Cerebellar cortex (tissue), 1 donor: Measurements from ENCODE around the gene SULF2.

Experiments
- DNase-seq: peaks from one replicate; pipeline ENCODE4 v3.0.0-alpha.2; 2015; ENCODE audit warnings: low spot score

SULF2 gene

DNA sequence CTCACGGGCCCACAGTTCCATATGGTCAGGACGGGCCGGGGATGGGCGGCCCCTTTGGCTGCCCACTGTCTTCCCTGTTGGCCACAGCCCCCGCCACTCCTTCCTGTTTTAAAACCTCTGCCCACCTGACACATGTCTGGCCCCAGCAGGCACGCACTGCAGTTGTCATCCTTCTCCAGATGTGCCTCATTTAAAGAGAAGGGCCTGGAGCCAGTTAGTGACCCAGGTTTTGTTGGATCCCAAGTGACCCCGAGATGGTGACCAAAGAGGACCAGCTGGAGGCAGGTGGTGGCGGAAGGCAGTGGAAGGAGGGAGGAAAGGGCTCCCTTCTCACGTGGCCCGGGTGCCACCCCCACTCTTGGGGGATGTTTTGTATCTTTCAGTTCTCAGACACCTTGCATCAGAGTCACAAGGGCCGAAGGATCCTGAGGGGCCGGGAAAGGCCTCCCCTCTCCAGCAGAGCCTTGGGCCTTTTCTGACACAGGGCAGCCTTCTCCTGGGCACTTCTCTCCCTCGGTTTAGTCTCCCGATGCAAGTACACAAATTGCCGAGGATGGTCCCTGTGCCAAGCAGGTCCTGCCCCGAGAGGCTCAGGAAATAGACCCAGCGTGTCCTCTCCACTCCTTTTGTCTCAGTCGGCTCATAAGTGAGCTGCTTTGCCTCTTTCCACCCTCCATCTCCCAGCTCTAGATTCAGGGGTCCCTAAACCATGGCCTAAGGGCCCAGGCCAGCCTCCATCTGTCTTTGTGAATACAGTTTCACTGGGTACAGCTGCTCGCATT is 117.6 kb downstream of the SULF2 start:
- DNase-seq = no peak

- no peak for DNase-seq
These were observed 118.2 kb downstream of the SULF2 start for GRCh38 chr20:47667086-47667485.

DNA sequence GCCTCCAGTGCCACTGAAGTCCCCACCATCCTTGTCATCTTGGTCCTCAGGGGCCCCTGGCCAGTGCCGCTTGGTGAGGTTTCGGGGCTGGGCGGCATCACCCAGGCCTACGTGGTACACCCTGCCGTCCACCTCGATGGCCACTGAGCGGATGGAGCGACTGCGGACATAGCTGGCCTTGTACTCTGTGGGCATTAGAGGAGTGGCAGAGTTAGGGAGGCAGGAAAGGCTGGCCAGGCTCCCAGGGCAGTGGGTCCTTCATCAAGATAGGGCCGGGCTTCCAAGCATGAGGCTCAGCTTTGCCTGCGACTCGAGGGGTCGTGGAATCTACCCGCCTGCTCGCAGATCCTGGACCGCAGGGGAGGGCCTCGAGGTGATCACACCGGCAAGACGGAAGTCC is 119.0 kb downstream of the SULF2 start:
- DNase-seq = no peak

DNA sequence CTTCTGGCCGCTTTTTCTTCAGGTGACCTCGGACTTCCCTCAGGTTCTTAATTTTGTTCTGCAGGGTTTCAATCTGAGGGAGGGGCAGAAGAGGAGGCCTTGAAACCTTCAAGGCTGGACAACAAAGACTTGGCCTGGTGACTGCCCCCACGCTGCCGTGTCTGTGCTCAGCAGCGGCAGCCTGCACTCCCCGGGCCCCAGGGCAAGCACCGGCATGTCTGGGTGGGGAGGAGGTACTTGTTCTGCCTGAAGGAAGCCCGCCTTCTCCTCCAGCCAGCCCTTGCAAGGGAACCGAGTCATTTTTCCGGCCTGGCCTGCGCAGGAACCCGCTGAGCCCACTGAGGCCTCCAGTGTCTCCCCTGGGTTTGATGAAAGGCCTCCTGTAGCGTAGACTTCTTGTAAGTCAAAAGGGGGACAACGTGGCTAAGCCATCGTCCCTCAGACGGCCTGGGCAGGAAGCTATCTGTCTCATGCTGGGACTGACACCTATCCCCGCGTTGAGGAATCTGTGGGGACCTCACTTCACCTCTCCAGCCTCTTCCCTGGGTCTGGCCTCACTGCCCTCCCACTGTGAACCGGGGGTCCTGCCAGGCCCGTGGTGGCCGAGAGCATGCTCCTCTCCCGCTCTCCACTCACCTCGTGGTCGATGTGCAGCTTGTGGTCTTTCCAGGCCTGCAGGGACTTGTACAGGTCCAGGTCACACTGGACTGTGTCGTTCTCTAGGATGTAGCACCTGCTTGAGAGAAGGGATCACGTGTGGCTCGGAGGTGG is 119.9 kb downstream of the SULF2 start:
- no peak for DNase-seq

DNA sequence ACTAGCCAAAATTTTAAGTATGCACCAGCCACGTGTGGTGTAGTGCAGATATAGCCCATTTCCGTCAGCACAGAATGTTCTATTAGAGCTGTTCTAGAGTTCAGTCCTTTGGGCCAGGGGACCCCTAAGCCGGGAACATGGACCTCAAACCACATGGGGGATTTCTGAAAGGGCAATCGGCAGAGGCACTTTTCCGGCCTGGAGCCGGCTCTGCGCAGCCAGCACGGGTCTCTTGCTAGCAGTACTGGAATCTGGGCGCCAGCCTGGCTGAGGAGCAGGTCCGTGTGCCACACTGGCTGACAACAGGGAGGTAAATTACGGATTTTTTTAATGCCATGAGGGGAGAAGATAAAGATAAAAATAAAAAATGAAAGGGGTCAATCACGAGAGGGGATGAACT is 120.5 kb downstream of the SULF2 start:
- DNase-seq = no peak

GRCh38 chr20:47664068-47664437 is 121.2 kb downstream of the SULF2 start:
- no peak for DNase-seq

- peak; percentile 78 for DNase-seq
These were observed 121.8 kb downstream of the SULF2 start for GRCh38 chr20:47663354-47664067.

DNA sequence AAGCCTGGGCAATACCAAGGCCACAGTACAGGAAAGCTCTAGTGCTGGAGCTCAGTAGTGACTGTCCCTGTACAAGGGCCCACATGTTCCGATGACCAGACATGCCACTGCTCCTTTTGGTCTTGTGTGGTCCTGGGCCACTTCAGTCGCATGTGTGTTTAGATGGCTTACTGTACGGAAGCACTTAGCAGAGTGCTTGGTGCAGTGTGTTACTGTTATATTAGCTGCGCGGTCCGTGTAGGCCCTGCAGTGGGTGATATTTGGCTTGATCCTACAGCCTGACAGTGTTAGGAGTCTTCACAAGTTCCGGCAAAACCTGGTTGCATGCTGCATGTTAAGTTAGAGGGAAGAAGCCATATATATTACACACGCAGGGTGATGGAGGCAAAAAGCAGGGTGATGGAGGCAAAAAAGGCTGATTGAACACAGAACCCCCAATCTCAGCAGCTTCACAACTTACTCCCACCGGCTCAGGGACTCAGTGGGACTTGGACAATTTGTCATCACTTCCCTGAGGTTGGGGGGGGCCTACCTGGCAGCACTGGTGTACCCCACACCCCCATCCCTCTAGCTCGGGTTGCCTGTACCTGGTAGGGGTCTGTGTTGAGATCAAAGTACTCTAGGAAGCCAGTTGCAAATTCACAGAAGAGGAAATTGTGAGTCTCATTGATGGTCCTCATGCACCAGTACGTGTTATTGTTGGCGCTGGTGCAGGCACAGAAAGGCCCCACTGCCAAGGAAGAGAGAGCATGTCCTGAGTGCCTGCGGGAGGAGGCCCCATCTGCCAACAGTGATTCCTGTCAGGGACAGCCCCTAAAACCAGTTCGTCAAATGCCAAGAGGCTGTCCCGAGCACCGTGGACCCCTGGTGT is 122.6 kb downstream of the SULF2 start:
- no peak for DNase-seq

GRCh38 chr20:47661714-47662113 is 123.6 kb downstream of the SULF2 start:
- DNase-seq = no peak

- no peak for DNase-seq
These were observed 124.1 kb downstream of the SULF2 start for GRCh38 chr20:47660983-47661700.

GRCh38 chr20:47660602-47660905 is 124.7 kb downstream of the SULF2 start:
- DNase-seq = no peak

- DNase-seq = no peak
These were observed 125.2 kb downstream of the SULF2 start for GRCh38 chr20:47659904-47660601.

DNA sequence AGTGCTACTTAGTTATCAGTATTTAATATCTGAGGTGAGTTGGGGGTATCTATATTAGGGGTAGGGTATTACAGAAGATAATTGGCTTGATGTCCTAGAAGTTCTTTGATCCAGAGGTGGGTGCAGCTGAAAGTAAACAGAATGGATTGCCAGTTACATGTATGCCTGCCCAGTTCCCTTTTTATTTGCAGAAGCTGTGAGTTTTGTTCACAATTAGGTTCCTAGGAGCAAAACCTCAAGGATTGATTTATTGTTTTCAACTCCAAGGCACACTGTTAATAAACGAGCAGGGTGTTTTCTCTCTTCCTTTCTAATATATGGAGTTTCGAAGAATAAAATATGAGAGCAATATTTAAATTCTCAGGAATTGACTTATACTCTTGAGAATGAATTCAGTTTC is 129.0 kb downstream of the SULF2 start:
- no peak for DNase-seq

GRCh38 chr20:47655635-47656034 is 129.6 kb downstream of the SULF2 start:
- no peak for DNase-seq

GRCh38 chr20:47654370-47654769 is 130.9 kb downstream of the SULF2 start:
- DNase-seq = no peak

DNA sequence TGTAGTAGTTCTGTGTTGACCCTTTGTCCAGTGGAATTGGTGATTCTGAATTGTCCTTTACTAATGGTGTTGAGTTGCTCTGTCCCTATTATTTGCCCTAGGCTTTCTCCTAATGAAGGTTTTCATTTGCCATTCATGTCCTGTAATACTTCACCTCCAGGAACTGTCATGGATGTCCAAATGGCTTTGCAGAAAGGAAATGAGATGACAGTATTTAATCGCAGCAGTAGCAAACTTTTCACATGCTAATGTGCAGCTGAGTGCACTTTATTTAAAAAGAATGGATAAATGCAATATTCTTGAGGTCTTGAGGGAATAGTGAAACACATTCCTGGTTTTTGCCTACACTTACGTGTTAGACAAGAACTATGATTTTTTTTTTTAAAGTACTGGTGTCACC is 131.4 kb downstream of the SULF2 start:
- no peak for DNase-seq

DNA sequence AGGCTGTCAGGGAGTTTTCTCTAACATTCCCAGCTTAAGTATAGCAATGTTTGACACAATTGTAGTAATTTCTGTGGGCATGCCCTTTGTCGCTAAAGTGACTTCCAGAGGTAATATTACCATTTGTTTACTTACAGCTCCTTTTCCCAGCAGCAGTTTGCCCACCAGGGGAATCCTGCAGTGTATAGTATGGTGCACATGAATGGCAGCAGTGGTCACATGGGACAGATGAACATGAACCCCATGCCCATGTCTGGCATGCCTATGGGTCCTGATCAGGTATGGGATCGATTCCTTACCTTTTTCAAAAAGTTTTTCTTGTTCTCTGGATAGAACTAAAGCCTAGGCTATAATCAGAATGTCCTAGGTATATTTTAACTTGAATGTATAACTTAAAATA is 132.5 kb downstream of the SULF2 start:
- DNase-seq = no peak

GRCh38 chr20:47652301-47652700 is 133.0 kb downstream of the SULF2 start:
- no peak for DNase-seq

DNA sequence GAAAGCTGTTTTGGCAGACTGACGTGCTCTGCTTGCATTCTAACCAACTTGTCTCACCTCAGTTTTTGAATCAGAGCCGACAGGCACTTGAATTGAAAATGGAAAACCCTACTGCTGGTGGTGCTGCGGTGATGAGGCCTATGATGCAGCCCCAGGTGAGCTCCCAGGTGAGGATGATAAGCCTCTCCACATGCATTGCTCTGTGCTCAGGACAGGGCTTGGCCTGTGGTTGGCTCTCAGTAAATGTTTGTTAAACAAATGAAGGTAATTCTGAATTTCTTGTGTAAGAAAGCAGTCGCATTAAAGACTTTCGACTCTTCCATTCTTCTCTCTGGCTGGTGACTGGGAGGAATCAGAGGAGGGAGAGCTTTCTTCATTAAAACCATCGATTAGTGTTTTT is 136.3 kb downstream of the SULF2 start:
- DNase-seq = no peak

- no peak for DNase-seq
These were observed 137.3 kb downstream of the SULF2 start for GRCh38 chr20:47647994-47648393.

DNA sequence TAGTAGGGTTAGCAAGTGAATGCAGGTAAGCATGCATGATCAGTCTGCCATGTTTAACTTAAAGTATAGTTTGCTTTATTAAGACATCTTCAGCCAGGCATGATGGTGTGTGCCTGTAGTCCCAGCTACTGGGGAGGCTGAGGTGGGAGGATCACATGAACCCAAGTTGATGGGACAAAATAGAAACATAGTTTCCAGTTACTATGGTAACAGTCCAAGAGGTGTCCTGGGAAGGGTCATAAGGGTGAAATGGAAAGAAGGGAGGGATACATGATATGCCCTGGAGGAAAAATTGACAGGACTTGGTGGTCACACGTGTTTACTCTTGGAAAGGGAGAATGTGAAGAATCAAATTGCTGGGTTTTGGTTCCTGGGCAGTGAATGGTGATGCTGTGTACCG is 139.6 kb downstream of the SULF2 start:
- DNase-seq = no peak
